Measurements from ENCODE around the gene MYOD1.

DNA sequence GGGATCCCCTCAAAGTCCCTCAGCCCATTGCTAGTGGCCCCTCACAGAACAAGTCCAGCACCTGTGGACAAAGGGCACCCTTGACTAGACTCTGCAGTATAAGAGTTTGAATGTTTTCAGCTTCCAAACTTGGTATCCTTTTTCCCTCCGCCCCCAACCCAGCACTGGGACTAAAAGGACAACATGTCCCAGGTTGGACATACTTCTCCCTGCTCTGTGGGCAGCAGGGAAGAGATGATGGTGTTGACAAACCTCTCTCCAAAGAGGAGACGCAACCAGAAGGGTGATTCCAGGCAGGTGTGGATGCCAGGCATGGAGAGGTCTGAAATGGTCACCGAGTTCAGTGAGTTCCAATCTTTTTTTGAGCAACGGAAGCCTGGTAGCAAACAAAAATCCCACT lies 4.5 kb upstream of the MYOD1 start:
- TF ChIP-seq POLR2AphosphoS5 (IDR thresholded peaks at IDR 0.05; ENCODE audit: low read depth, low read length) = no peak
- TF ChIP-seq SIN3A (IDR thresholded peaks at IDR 0.05; ENCODE audit: borderline replicate concordance, insufficient read depth, low read length) = no peak
- TF ChIP-seq, protein P1, sequence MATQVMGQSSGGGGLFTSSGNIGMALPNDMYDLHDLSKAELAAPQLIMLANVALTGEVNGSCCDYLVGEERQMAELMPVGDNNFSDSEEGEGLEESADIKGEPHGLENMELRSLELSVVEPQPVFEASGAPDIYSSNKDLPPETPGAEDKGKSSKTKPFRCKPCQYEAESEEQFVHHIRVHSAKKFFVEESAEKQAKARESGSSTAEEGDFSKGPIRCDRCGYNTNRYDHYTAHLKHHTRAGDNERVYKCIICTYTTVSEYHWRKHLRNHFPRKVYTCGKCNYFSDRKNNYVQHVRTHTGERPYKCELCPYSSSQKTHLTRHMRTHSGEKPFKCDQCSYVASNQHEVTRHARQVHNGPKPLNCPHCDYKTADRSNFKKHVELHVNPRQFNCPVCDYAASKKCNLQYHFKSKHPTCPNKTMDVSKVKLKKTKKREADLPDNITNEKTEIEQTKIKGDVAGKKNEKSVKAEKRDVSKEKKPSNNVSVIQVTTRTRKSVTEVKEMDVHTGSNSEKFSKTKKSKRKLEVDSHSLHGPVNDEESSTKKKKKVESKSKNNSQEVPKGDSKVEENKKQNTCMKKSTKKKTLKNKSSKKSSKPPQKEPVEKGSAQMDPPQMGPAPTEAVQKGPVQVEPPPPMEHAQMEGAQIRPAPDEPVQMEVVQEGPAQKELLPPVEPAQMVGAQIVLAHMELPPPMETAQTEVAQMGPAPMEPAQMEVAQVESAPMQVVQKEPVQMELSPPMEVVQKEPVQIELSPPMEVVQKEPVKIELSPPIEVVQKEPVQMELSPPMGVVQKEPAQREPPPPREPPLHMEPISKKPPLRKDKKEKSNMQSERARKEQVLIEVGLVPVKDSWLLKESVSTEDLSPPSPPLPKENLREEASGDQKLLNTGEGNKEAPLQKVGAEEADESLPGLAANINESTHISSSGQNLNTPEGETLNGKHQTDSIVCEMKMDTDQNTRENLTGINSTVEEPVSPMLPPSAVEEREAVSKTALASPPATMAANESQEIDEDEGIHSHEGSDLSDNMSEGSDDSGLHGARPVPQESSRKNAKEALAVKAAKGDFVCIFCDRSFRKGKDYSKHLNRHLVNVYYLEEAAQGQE (IDR thresholded peaks at IDR 0.05; ENCODE audit: insufficient read depth in 1 of 2, low read depth in 2 of 2, low read length in 2 of 2) = no peak

Data from PFSK-1 (cell line).